H1 (cell line): ENCODE data around the gene CCDC47. TPM values are rescaled to one million over a fixed set of nuclear protein-coding genes. Genes with fewer than 3 reads are reported as not detected.

ENCODE experiments used
- ATF2 ChIP-seq: IDR thresholded peaks from 2 replicates; pipeline ENCODE4 v1.6.1; 2012; ENCODE audit warnings: low read length, inconsistent platforms
- E2F6 ChIP-seq: IDR thresholded peaks from 2 replicates; pipeline ENCODE4 v1.6.1; 2012; ENCODE audit warnings: inconsistent platforms
- POLR2A ChIP-seq, 2 experiments: IDR thresholded peaks; 1 replicate in 1 of 2; 2 replicates in 1 of 2; pipeline ENCODE4 v1.6.1; 2011; ENCODE audit warnings: low read depth in 2 of 2, low read length in 2 of 2, mild to moderate bottlenecking in 2 of 2; ENCODE audit errors: control extremely low read depth in 1 of 2
- SIRT6 ChIP-seq: IDR thresholded peaks from one replicate; pipeline ENCODE4 v1.7.1; 2012; ENCODE audit warnings: low read length, inconsistent platforms
- polyA plus RNA-seq, 7 experiments: library from polyadenylated mRNA; depleted of rRNA in 3 of 7; stranded (reverse) in 5 of 7; unstranded in 2 of 7; fragments of >200 nt in 5 of 7; fragments of 200-250 nt in 2 of 7; gene quantifications; 1 replicate in 5 of 7; 2 replicates in 1 of 7; 4 replicates in 1 of 7; pipeline versions ENCODE4 v1.2.1 to v1.2.3, GENCODE V29; 2011 to 2013; ENCODE audit warnings: missing spikeins in 2 of 7, mixed read lengths in 2 of 7
- total RNA-seq: library from RNA; stranded (reverse); fragmentation: NEBNext Ultra II Directional; extraction: Animal tissue kit (Norgen Biotek cat#: 25700); gene quantifications from 2 replicates; pipeline ENCODE4 v1.2.1, GENCODE V29; 2021

Gene CCDC47
- total and polyA plus RNA-seq, 2 of the 8 experiments (the other 6 are each of a cell fraction or from before 2014, with no cell fraction given), result 21.2 to 83.1 TPM

GRCh38 chr17:63762161-63763078 lies 11.0 kb downstream of the CCDC47 start (continued):
- TF ChIP-seq ATF2, result no peak
- TF ChIP-seq E2F6, result no peak
- no peak for TF ChIP-seq POLR2A (IDR thresholded peaks at IDR 0.05; ENCODE audit: control extremely low read depth in 1 of 2, low read depth in 2 of 2, low read length in 2 of 2)
- no peak for TF ChIP-seq SIRT6
